Progenitor cell of endocrine pancreas (in vitro differentiated cells): ENCODE measurements around the gene ATRN. TPM values are rescaled to one million over a fixed set of nuclear protein-coding genes. Genes with fewer than 3 reads are reported as not detected.

Experiments
- DNase-seq: peaks from one replicate; pipeline ENCODE4 v3.0.0; 2021; ENCODE audit warnings: low spot score; ENCODE audit not compliant: unreplicated experiment
- H3K27ac Mint-ChIP-seq: 2 replicates; pipeline ENCODE4 v1.8.0; 2021; ENCODE audit warnings: mild to moderate bottlenecking, moderate library complexity, mixed read lengths
- H3K27me3 Mint-ChIP-seq: 2 replicates; pipeline ENCODE4 v1.8.0; 2021; ENCODE audit warnings: mixed read lengths
- H3K36me3 Mint-ChIP-seq: 2 replicates; pipeline ENCODE4 v1.8.0; 2022; ENCODE audit warnings: mixed read lengths; ENCODE audit not compliant: insufficient read depth
- H3K4me1 Mint-ChIP-seq: 2 replicates; pipeline ENCODE4 v1.8.0; 2021; ENCODE audit warnings: low read depth, mixed read lengths
- H3K4me3 Mint-ChIP-seq: 2 replicates; pipeline ENCODE4 v1.8.0; 2021; ENCODE audit warnings: low read depth, mild to moderate bottlenecking, moderate library complexity, mixed read lengths
- H3K9me3 Mint-ChIP-seq: 2 replicates; pipeline ENCODE4 v1.8.0; 2021; ENCODE audit warnings: low read depth, mixed read lengths
- CTCF ChIP-seq: fragments of 200-600 bp; sonication (generic); IDR thresholded peaks from one replicate; pipeline ENCODE4 v1.5.0; 2021; ENCODE audit warnings: antibody characterized with exemption, mild to moderate bottlenecking; ENCODE audit not compliant: unreplicated experiment
- total RNA-seq: library from RNA; stranded (reverse); gene quantifications from 2 replicates; pipeline ENCODE4 v1.2.1, GENCODE V29; 2021

ATRN gene
- total RNA-seq, 1 donor from 2014 or later, result 54.5 TPM

GRCh38 chr20:3698591-3699001, 227.8 kb downstream of the ATRN start:
- Mint-ChIP-seq H3K27me3 (peaks cover 3% of the 10 kb centered on the region), H3K27ac (no peak overlapping the region), H3K4me3 (no peak overlapping the region), H3K9me3 (no peaks in the 10 kb centered on the region), H3K4me1 (no peaks in the 10 kb centered on the region), H3K36me3 (no peaks in the 10 kb centered on the region)
- no peak for TF ChIP-seq CTCF
- DNase-seq, result no peak

DNA sequence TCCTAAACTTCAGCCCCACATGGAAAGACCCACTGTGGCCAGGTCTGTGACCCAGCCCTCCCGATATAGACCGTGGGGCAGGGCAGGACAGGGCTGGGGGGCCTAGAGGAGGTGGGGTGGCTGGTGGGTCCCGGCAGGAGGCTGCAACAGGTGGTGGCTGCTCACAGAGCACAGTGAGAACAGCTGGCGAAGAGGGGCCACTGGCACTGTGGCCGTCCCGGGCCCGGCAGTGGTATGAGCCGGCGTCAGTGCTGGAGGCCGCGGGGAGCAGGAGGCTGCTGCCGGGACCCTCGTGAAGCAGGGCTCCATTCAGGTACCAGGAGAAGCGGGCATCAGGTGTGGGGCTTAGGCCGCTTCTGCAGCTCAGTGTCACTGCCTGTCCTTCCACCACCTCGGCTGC, 228.2 kb downstream of the ATRN start:
- no peaks in the 10 kb centered on the region for H3K9me3 Mint-ChIP-seq
- no peaks in the 10 kb centered on the region for H3K36me3 Mint-ChIP-seq
- no peaks in the 10 kb centered on the region for H3K4me1 Mint-ChIP-seq
- no peak for DNase-seq
- peaks cover 3% of the 10 kb centered on the region for H3K27me3 Mint-ChIP-seq
- no peak overlapping the region for H3K27ac Mint-ChIP-seq
- H3K4me3 Mint-ChIP-seq, result no peak overlapping the region
- no peak for TF ChIP-seq CTCF

Other genes with a start within 250 kb of the ATRN start
- 1.9 and 2.0 TPM in 2 replicates for gene SLC4A11, start 231.8 kb upstream of the ATRN start, total RNA-seq
- gene DNAAF9, start 63.3 kb upstream of the ATRN start, total RNA-seq, result 29.5 and 29.9 TPM in 2 replicates
- not detected in 2 replicates for gene GFRA4, start 192.4 kb downstream of the ATRN start, total RNA-seq
- 0.47 and 0.67 TPM in 2 replicates for gene ADAM33, start 211.0 kb downstream of the ATRN start, total RNA-seq
- not detected in 2 replicates for gene SIGLEC1, start 241.6 kb downstream of the ATRN start, total RNA-seq